Chondrocyte (in vitro differentiated cells): Measurements from ENCODE around the gene SLC7A6. TPM values are rescaled to one million over a fixed set of nuclear protein-coding genes. Genes with fewer than 3 reads are reported as not detected.

Source experiments
- DNase-seq: peaks from one replicate; pipeline ENCODE4 v3.0.0; 2021; ENCODE audit warnings: mixed read lengths, low spot score
- H3K27ac Mint-ChIP-seq: one replicate; pipeline ENCODE4 v1.8.0; 2021; ENCODE audit warnings: mild to moderate bottlenecking, moderate library complexity, mixed read lengths; ENCODE audit not compliant: unreplicated experiment
- H3K27me3 Mint-ChIP-seq: 2 replicates; pipeline ENCODE4 v1.8.0; 2021; ENCODE audit warnings: low read depth, mixed read lengths
- H3K36me3 Mint-ChIP-seq: 2 replicates; pipeline ENCODE4 v1.8.0; 2021; ENCODE audit warnings: low read depth, mixed read lengths
- H3K4me1 Mint-ChIP-seq: 2 replicates; pipeline ENCODE4 v1.8.0; 2021; ENCODE audit warnings: low read depth, mild to moderate bottlenecking, mixed read lengths
- H3K4me3 Mint-ChIP-seq: one replicate; pipeline ENCODE4 v1.8.0; 2021; ENCODE audit warnings: mild to moderate bottlenecking, moderate library complexity, mixed read lengths; ENCODE audit not compliant: unreplicated experiment
- H3K9me3 Mint-ChIP-seq: 2 replicates; pipeline ENCODE4 v1.8.0; 2021; ENCODE audit warnings: low read depth, mixed read lengths
- CTCF ChIP-seq: fragments of 200-600 bp; sonication (generic); IDR thresholded peaks from 2 replicates; pipeline ENCODE4 v1.5.0; 2021; ENCODE audit warnings: antibody characterized with exemption, mild to moderate bottlenecking, moderate library complexity
- total RNA-seq: library from RNA; stranded (reverse); gene quantifications from 3 replicates; pipeline ENCODE4 v1.2.1, GENCODE V29; 2021

The SLC7A6 gene
- total RNA-seq, 1 donor from 2014 or later: 55.9 TPM

GRCh38 chr16:68267612-68268405, 3.5 kb downstream of the SLC7A6 start:
- no peaks in the 10 kb centered on the region for H3K36me3 Mint-ChIP-seq
- no peak for DNase-seq
- H3K9me3 Mint-ChIP-seq: no peaks in the 10 kb centered on the region
- H3K27ac Mint-ChIP-seq: peak overlapping the region; percentile 81
- H3K27me3 Mint-ChIP-seq: no peaks in the 10 kb centered on the region
- peaks cover 54% of the 10 kb centered on the region for H3K4me1 Mint-ChIP-seq
- H3K4me3 Mint-ChIP-seq: no peak overlapping the region
- TF ChIP-seq CTCF: no peak

GRCh38 chr16:68269793-68270192, 5.5 kb downstream of the SLC7A6 start:
- H3K36me3 Mint-ChIP-seq: peaks cover 3% of the 10 kb centered on the region
- no peak for TF ChIP-seq CTCF
- H3K4me1 Mint-ChIP-seq: peaks cover 44% of the 10 kb centered on the region
- DNase-seq: no peak
- H3K27me3 Mint-ChIP-seq: no peaks in the 10 kb centered on the region
- no peak overlapping the region for H3K4me3 Mint-ChIP-seq
- peak overlapping the region; percentile 12 for H3K27ac Mint-ChIP-seq
- H3K9me3 Mint-ChIP-seq: no peaks in the 10 kb centered on the region

- no peak overlapping the region for H3K27ac Mint-ChIP-seq
- no peaks in the 10 kb centered on the region for H3K9me3 Mint-ChIP-seq
Observed at GRCh38 chr16:68270353-68270752, 6.0 kb downstream of the SLC7A6 start.

GRCh38 chr16:68272507-68273209, 8.3 kb downstream of the SLC7A6 start:
- no peaks in the 10 kb centered on the region for H3K9me3 Mint-ChIP-seq
- H3K27ac Mint-ChIP-seq: no peak overlapping the region
- H3K27me3 Mint-ChIP-seq: no peaks in the 10 kb centered on the region
- no peak overlapping the region for H3K4me3 Mint-ChIP-seq
- no peak for DNase-seq
- H3K4me1 Mint-ChIP-seq: peaks cover 34% of the 10 kb centered on the region
- H3K36me3 Mint-ChIP-seq: peaks cover 3% of the 10 kb centered on the region
- no peak for TF ChIP-seq CTCF

More at GRCh38 chr16:68270353-68270752, 6.0 kb downstream of the SLC7A6 start:
- peaks cover 3% of the 10 kb centered on the region for H3K36me3 Mint-ChIP-seq
- no peak overlapping the region for H3K4me3 Mint-ChIP-seq
- no peak for DNase-seq
- TF ChIP-seq CTCF: no peak
- no peaks in the 10 kb centered on the region for H3K27me3 Mint-ChIP-seq
- peaks cover 42% of the 10 kb centered on the region for H3K4me1 Mint-ChIP-seq

- no peaks in the 10 kb centered on the region for H3K9me3 Mint-ChIP-seq
- no peaks in the 10 kb centered on the region for H3K27me3 Mint-ChIP-seq
- peaks cover 28% of the 10 kb centered on the region for H3K4me1 Mint-ChIP-seq
- no peak for DNase-seq
- peaks cover 3% of the 10 kb centered on the region for H3K36me3 Mint-ChIP-seq
- no peak overlapping the region for H3K27ac Mint-ChIP-seq
- TF ChIP-seq CTCF: no peak
- H3K4me3 Mint-ChIP-seq: no peak overlapping the region
Observed at GRCh38 chr16:68273459-68273858, 9.1 kb downstream of the SLC7A6 start.
